ENCODE measurements around the gene MRPL42. TPM values are rescaled to one million over a fixed set of nuclear protein-coding genes. Genes with fewer than 3 reads are reported as not detected.

The MRPL42 gene
- polyA plus RNA-seq, 3 donors = 14.7 to 24.0 (median 21.9) TPM

DNA sequence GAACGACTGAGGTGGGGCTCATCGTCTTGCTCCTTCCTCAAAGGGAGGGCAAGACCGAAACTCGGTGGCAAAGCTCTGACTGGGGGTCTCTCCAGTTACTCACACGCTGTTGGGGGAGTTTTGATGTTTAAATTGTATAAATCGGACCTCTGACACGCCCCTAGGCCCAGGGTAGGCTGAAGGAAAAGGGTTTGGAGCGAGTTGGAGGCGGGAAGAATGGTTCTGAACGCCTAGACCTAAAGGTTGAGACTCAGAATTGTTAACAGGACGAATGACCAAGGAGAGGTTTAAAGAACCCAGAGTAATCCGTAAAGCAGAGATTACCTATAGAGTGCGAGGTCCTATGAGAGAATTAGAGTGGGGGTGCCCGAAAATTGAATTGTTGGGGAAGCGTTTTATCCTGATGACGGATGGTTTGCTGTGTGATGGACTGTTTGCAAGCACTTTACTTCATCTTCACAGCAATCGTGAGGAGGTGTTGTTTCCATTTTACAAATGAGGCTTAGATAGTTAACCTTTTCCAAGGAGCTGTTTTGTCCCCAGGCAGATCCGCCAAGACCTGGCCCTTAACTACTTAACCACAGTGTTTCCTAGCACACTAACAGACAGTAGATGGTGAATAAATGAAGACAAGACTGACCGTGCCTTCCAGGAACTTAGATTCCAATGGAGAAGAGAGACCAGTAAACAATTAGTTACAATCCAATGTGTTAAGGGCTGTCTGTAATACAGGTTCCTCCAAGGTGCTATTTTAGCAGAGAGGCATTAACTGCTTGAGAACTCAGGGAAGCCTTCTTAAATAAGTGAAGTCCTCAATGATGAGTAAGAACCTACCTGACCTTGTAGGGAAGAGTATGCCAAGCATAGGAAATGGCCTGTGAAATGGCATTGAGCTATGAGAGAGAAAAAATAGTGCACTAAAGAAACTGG lies 24.6 kb upstream of the MRPL42 start:
- WGBS, 3 donors = 2 to 7% (median 6%) methylated on average over 19 of the region's 19 CpGs
- no peak overlapping the region for H3K27ac ChIP-seq (ENCODE audit: low read depth, low read length)

- WGBS, 3 donors = 95 to 99% (median 95%) methylated on average over 4 of the region's 4 CpGs
- no peak overlapping the region for H3K27ac ChIP-seq (ENCODE audit: low read depth, low read length)
Measured at GRCh38 chr12:93443576-93443975, 23.7 kb upstream of the MRPL42 start.

DNA sequence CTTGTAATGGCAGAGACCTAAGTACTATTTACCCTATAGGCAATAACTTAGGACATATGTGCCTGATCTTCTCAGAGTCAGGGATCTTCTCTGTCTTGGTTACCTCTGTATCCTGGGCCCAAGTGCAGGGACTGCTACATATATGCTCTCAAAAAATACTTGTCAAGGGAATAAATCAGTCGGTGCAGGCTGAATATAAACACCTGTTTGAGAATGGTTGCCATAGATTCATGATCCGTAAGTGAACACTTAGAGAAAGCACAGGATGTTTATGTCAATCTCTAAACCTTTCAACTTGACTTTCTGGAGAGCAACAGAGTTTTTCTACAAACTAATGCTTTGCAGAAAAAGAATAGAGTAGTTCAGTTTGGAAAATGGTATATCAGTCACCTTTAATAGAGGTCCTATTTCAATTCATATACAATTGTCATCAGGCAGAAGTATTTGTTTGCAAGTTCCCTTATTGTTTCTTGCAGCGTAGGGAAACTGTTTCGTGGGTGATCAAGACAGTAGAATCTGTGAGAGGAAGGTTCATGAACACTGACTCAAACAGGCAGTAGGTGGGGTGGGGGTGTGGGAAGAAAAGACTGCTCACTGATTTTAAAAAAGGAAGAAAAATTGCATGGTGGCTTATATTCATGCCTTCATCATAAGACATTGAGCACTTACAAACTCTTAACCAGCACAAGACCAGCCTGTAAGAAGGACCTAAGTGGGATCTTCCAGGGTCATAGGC lies 19.6 kb upstream of the MRPL42 start:
- 51 to 68% (median 65%) methylated on average over 4 of the region's 4 CpGs for WGBS, 3 donors

DNA sequence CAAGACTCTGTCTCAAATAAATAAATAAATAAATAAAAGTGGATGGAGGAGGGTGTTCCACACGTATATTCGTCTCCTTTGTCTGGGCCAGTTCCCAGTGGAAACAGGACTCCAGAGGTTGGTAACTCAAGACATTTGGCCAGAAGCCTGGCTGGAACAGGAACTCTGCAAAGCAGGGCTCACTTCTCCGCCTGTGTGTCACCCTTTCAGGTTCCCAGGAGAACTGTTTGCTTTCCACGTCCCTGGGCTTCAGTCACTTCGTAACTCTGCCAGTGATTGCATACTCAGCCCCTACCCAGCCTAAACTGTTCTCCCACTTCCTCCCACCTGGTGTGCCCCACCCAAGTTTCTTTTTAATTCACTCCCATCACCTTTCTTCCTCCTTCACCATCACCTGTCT lies 18.5 kb upstream of the MRPL42 start:
- no peak overlapping the region for H3K27ac ChIP-seq (ENCODE audit: low read depth, low read length)
- WGBS, 3 donors = 13 to 75% (median 66%) methylated on average over 5 of the region's 5 CpGs

More for the DNA sequence above, 19.6 kb upstream of the MRPL42 start:
- no peak overlapping the region for H3K27ac ChIP-seq (ENCODE audit: low read depth, low read length)

- WGBS, 3 donors = 30 to 85% (median 84%) methylated on average over 1 of the region's 1 CpG
- no peak overlapping the region for H3K27ac ChIP-seq (ENCODE audit: low read depth, low read length)
Measured at GRCh38 chr12:93449277-93449676, 18.0 kb upstream of the MRPL42 start.

DNA sequence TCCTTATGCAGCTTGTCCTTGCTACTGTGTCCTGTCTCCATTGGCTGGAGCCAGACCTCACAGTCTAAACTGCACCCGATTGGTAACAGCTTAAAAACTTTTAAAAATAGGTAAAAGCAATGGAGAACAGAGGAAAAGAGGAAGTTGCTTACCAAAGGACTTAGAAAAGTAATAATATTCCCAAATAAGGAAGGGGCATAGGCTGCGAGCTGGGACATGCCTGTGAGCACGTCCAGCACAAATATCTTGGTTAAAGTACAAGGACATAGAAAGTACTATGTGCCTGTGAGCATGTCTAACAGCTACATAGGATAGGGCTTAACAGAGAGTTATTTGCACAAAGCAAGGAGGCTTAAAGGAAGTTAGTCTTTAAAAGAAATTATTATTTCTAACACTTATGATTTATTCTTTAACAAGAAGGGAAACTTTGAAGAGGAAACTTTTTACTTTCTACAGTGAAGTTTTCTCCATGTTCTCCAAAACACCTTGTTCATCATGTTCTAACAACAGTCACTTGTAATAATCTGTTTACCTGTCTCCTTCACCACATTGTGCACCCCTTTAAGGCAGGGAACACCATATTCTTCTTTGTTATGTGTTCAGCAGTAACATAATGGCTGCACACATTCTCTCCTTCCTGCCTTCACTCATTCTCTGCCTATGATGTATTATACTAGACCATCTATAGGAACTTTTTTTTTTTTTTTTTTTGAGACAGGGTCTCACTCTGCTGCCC lies 15.7 kb upstream of the MRPL42 start:
- 52 to 58% (median 53%) methylated on average over 3 of the region's 3 CpGs for WGBS, 3 donors

DNA sequence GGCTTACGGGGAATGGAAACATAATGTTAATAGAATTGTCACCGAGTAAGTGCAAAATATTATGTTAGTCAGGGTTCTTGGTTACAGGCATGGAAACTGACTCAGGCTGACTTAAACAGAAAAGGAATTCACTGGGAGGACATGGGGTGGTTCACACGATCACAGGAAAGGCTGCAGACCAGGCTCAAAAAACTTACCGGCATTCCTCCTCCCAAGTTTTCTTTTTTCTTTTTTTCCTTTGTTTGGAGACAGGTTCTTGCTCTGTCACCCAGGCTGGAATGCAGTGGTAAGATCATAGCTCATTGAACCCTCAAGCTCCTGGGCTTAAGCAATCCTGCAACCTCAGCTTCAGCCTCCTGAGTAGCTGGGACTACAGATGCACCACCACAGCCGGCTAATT lies 13.7 kb upstream of the MRPL42 start:
- 89 to 90% (median 89%) methylated on average over 5 of the region's 5 CpGs for WGBS, 3 donors
- H3K27ac ChIP-seq (ENCODE audit: low read depth, low read length) = no peak overlapping the region

More for the DNA sequence above, 15.7 kb upstream of the MRPL42 start:
- no peak overlapping the region for H3K27ac ChIP-seq (ENCODE audit: low read depth, low read length)

DNA sequence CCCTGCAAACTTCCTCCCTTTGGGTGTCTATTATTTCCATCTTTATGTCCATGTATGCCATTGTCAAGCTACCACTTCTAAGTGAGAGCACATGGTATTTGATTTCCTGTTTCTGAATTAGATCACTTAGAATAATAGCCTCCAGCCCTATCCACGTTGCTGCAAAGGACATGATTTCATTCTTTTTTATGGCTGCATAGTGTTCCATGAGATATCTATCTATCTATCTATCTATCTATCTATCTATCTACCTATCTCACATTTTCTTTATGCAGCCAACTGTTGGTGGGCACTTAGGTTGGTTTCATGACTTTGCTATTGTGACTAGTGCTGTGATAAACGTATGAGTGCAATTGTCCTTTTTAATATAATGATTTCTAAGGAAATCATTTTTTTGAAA lies 11.2 kb upstream of the MRPL42 start:
- 69 to 76% (median 73%) methylated on average over 2 of the region's 2 CpGs for WGBS, 3 donors
- H3K27ac ChIP-seq (ENCODE audit: low read depth, low read length) = no peak overlapping the region

DNA sequence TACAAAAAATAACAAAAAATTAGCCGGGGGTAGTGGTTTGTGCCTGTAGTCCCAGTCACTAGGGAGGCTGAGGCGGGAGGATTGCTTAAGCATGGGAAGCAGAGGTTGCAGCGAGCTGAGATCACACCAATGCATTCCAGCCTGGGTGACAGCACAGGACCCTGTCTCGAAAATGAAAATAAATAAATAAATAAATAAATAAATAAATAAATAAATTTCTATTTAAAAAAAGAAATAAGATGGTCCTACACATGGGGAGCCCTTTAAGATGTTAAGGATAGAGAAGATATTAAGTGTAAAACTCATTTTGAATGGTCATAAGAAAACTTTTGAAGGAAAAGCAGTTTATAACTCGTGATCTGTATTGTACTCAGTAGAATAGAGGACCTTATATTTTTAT lies 8.2 kb upstream of the MRPL42 start:
- no peak overlapping the region for H3K27ac ChIP-seq (ENCODE audit: low read depth, low read length)
- WGBS, 3 donors = 87 to 96% (median 94%) methylated on average over 5 of the region's 5 CpGs

DNA sequence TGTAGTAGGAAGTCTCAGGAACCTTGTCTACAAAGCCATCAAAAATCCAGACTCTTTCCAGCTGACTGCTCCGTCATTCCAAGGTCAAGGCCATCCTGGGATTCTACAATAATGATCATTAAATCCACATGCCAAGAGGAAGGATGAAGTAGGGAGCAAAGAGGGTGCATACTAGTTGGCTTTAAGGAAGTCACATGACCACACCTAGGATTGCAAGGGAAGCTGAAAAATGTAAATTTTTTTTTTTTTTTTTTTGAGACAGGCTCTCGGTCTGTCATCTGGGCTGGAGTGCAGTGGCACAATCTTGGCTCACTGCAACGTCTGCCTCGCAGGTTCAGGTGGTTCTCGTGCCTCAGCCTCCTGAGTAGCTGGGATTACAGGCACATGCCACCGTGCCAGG lies 7.3 kb upstream of the MRPL42 start:
- WGBS, 3 donors = 41 to 67% (median 66%) methylated on average over 6 of the region's 6 CpGs
- H3K27ac ChIP-seq (ENCODE audit: low read depth, low read length) = no peak overlapping the region

DNA sequence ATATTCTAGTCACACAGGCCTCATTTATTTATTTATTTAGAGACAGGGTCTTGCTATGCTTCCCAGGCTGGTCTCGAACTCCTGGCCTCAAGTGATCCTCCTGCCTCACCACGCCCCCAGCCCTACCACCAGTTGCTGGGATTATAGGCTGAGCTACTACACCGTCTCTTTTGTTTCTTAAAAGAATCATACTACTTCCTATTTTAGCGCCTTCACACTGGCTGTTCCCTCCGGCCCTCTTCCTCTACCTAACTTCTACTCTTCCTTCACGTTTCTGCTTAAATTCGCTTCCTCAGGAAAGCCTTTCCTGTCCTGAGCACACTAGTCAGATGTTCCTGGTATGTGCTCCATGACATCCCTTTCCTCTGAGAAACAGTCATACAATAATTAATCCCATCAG lies 6.4 kb upstream of the MRPL42 start:
- H3K27ac ChIP-seq (ENCODE audit: low read depth, low read length) = no peak overlapping the region
- WGBS, 3 donors = 45 to 77% (median 50%) methylated on average over 7 of the region's 7 CpGs

DNA sequence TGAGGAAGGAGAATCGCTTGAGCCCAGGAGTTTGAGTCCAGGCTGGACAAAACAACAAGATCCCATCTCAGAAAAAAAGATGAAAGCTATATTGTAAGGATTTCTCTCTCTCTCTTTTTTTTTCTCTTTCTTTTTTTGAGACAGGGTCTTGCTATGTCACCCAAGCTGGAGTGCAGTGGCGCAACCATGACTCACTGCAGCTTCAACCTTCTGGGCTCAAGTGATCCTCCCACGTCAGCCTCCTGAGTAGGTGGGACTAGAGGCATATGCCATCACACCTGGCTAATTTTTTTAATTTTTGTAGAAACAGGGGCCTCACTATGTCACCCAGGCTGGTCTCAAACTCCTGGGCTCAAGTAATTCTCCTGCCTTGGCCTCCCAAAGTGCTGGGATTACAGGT lies 5.8 kb upstream of the MRPL42 start:
- no peak overlapping the region for H3K27ac ChIP-seq (ENCODE audit: low read depth, low read length)
- WGBS, 3 donors = 73 to 95% (median 86%) methylated on average over 3 of the region's 3 CpGs

GRCh38 chr12:93465841-93466240 lies 1.5 kb upstream of the MRPL42 start:
- 93 to 97% (median 93%) methylated on average over 5 of the region's 5 CpGs for WGBS, 3 donors
- H3K27ac ChIP-seq (ENCODE audit: low read depth, low read length) = no peak overlapping the region

GRCh38 chr12:93466625-93467350 lies 526 bp upstream of the MRPL42 start:
- H3K27ac ChIP-seq (ENCODE audit: low read depth, low read length) = no peak overlapping the region
- WGBS, 3 donors = 92 to 96% (median 94%) methylated on average over 9 of the region's 9 CpGs

GRCh38 chr12:93468008-93468371 lies 676 bp downstream of the MRPL42 start:
- H3K27ac ChIP-seq (ENCODE audit: low read depth, low read length) = no peak overlapping the region
- 2 to 10% (median 8%) methylated on average over 7 of the region's 7 CpGs for WGBS, 3 donors

DNA sequence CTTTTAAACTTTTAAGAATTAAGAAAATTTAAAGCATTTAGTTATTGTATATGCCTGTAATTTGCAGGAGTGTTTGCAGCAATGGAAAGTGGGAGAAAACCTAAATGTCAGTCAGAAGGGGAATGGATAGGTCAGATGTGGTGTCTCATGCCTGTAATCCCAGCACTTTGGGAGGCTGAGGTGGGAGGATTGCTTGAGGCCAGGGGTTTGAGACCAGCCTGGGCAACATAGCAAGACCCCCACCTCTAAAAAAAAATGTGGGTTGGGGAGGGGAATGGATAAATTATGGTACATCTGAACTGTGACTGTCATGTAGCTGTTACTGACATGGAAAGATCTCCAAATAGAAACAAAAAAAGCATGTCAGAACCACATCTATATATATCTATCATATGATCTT lies 2.1 kb downstream of the MRPL42 start:
- H3K27ac ChIP-seq (ENCODE audit: low read depth, low read length) = no peak overlapping the region

- no peak overlapping the region for H3K27ac ChIP-seq (ENCODE audit: low read depth, low read length)
Measured at GRCh38 chr12:93476555-93476954, 9.2 kb downstream of the MRPL42 start.

- 93 to 99% (median 99%) methylated on average over 5 of the region's 5 CpGs for WGBS, 3 donors
- H3K27ac ChIP-seq (ENCODE audit: low read depth, low read length) = no peak overlapping the region
Measured at GRCh38 chr12:93482721-93483120, 15.4 kb downstream of the MRPL42 start.

All from adipose tissue (tissue), 3 donors.